Measurements from ENCODE around the gene DNAJC27. TPM values are rescaled to one million over a fixed set of nuclear protein-coding genes. Genes with fewer than 3 reads are reported as not detected.

Gene DNAJC27
- total RNA-seq, 1 experiment from 2014 or later: 5.1 TPM

GRCh38 chr2:24924266-24924665, 47.5 kb downstream of the DNAJC27 start:
- Mint-ChIP-seq H3K27me3 (ENCODE audit: insufficient read depth, unreplicated experiment) (no peaks in the 10 kb centered on the region), H3K36me3 (ENCODE audit: insufficient read depth, unreplicated experiment) (no peaks in the 10 kb centered on the region), H3K27ac (ENCODE audit: unreplicated experiment) (no peak overlapping the region), H3K9me3 (ENCODE audit: unreplicated experiment) (no peaks in the 10 kb centered on the region), H3K4me1 (ENCODE audit: low read depth, unreplicated experiment) (peaks cover 2% of the 10 kb centered on the region), H3K4me3 (ENCODE audit: unreplicated experiment) (no peak overlapping the region)
- DNase-seq: no peak
- TF ChIP-seq, protein P1, sequence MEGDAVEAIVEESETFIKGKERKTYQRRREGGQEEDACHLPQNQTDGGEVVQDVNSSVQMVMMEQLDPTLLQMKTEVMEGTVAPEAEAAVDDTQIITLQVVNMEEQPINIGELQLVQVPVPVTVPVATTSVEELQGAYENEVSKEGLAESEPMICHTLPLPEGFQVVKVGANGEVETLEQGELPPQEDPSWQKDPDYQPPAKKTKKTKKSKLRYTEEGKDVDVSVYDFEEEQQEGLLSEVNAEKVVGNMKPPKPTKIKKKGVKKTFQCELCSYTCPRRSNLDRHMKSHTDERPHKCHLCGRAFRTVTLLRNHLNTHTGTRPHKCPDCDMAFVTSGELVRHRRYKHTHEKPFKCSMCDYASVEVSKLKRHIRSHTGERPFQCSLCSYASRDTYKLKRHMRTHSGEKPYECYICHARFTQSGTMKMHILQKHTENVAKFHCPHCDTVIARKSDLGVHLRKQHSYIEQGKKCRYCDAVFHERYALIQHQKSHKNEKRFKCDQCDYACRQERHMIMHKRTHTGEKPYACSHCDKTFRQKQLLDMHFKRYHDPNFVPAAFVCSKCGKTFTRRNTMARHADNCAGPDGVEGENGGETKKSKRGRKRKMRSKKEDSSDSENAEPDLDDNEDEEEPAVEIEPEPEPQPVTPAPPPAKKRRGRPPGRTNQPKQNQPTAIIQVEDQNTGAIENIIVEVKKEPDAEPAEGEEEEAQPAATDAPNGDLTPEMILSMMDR (IDR thresholded peaks at IDR 0.05; ENCODE audit: insufficient read depth in 1 of 2, low read depth in 1 of 2, low read length in 1 of 2, severe bottlenecking in 1 of 2, unreplicated experiment in 1 of 2): no peak
- Histone ChIP-seq H3K27me3 (replicated peaks; ENCODE audit: control insufficient read depth, insufficient read depth, low read length) (no peaks in the 10 kb centered on the region), H3K36me3 (ENCODE audit: control insufficient read depth, insufficient read depth, low read length) (no peaks in the 10 kb centered on the region), H3K9me3 (no peaks in the 10 kb centered on the region), H3K4me1 (no peaks in the 10 kb centered on the region), H3K4me3 (ENCODE audit: low read depth, low read length) (no peak overlapping the region)
- ChIA-PET POLR2A (no interaction called here), CTCF (interaction anchor here (0.7 to 0.9 kb wide), 2 partner anchors 117 to 131 kb away, joined by 3 to 6 read pairs; partner anchors contain the start of genes CENPO and PTRHD1)
- intact Hi-C loops (cut with micrococcal nuclease; ENCODE audit: unreplicated experiment): loop anchor here (10.0 kb wide), 1 partner anchor 509 kb away; no protein-coding TSS in a partner anchor
- no TSS peak for BruUV-seq (replicated peaks)

DNA sequence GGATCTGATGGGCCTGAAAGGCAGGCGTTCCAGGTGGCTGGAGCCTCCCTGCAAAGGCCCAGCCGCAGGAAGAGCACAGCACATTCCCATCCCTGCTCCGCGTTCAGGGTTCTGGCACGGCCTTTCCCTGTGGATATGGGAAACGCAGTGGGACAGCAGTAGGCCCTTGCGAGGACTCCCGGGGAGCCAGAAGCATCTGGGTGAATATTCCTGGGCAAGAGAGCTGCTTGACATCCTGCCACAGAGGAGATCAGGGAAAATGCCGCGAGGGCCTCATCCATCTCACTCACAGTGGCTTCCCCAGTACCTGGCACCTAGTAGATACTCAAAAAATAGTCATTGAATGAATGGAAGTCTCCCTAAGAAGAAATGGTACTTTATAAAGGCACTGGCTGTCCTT, 48.6 kb downstream of the DNAJC27 start:
- no TSS peak for BruUV-seq (replicated peaks)
- TF ChIP-seq, protein P1 (IDR thresholded peaks at IDR 0.05; ENCODE audit: insufficient read depth in 1 of 2, low read depth in 1 of 2, low read length in 1 of 2, severe bottlenecking in 1 of 2, unreplicated experiment in 1 of 2): no peak
- Mint-ChIP-seq H3K27ac (ENCODE audit: unreplicated experiment) (no peak overlapping the region), H3K4me1 (ENCODE audit: low read depth, unreplicated experiment) (peaks cover 10% of the 10 kb centered on the region), H3K36me3 (ENCODE audit: insufficient read depth, unreplicated experiment) (peaks cover 2% of the 10 kb centered on the region), H3K4me3 (ENCODE audit: unreplicated experiment) (no peak overlapping the region), H3K27me3 (ENCODE audit: insufficient read depth, unreplicated experiment) (no peaks in the 10 kb centered on the region), H3K9me3 (ENCODE audit: unreplicated experiment) (no peaks in the 10 kb centered on the region)
- no peak overlapping the region for H3K4me3 ChIP-seq (ENCODE audit: low read depth, low read length)
- peaks cover 6% of the 10 kb centered on the region; the same call in 1 of the 2 replicates for H3K4me1 ChIP-seq
- ChIA-PET POLR2A (no interaction called here), CTCF (no interaction called here)
- H3K27me3 ChIP-seq (replicated peaks; ENCODE audit: control insufficient read depth, insufficient read depth, low read length): no peaks in the 10 kb centered on the region
- H3K9me3 ChIP-seq: no peaks in the 10 kb centered on the region
- intact Hi-C loops (cut with micrococcal nuclease; ENCODE audit: unreplicated experiment): loop anchor here (10.0 kb wide), 1 partner anchor 508 kb away; no protein-coding TSS in a partner anchor
- H3K36me3 ChIP-seq (ENCODE audit: control insufficient read depth, insufficient read depth, low read length): no peaks in the 10 kb centered on the region; the same call in 1 of the 2 replicates
- no peak for DNase-seq

DNA sequence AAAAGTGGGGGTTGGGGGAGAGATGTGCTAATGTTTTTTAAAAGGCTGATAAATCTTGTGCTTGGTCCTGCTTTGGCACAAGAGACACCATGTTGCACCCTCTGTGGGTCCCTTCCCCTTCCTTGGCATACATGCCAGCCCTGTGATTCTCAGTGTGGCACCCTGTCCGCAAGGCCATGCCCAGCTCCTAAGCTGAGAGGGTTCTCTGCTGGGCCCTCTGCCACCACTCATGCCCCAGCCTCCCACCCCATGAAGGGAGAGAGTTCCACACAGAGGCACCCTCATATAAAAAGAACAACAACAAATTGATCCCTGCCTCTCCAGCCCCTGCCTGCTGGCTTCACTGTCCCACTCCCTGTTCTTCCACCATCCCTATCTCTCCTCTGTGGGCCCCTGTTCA, 49.2 kb downstream of the DNAJC27 start:
- BruUV-seq (replicated peaks): no TSS peak
- intact Hi-C loops (cut with micrococcal nuclease; ENCODE audit: unreplicated experiment): loop anchor here (10.0 kb wide), 1 partner anchor 508 kb away; no protein-coding TSS in a partner anchor
- Mint-ChIP-seq H3K36me3 (ENCODE audit: insufficient read depth, unreplicated experiment) (peaks cover 7% of the 10 kb centered on the region), H3K9me3 (ENCODE audit: unreplicated experiment) (no peaks in the 10 kb centered on the region), H3K27ac (ENCODE audit: unreplicated experiment) (no peak overlapping the region), H3K4me3 (ENCODE audit: unreplicated experiment) (no peak overlapping the region), H3K4me1 (ENCODE audit: low read depth, unreplicated experiment) (peaks cover 16% of the 10 kb centered on the region), H3K27me3 (ENCODE audit: insufficient read depth, unreplicated experiment) (no peaks in the 10 kb centered on the region)
- ChIA-PET POLR2A (no interaction called here), CTCF (no interaction called here)
- TF ChIP-seq, protein P1 (IDR thresholded peaks at IDR 0.05; ENCODE audit: insufficient read depth in 1 of 2, low read depth in 1 of 2, low read length in 1 of 2, severe bottlenecking in 1 of 2, unreplicated experiment in 1 of 2): no peak
- Histone ChIP-seq H3K36me3 (ENCODE audit: control insufficient read depth, insufficient read depth, low read length) (no peaks in the 10 kb centered on the region; the same call in 1 of the 2 replicates), H3K4me3 (ENCODE audit: low read depth, low read length) (no peak overlapping the region), H3K4me1 (peaks cover 6% of the 10 kb centered on the region; the same call in 1 of the 2 replicates), H3K9me3 (no peaks in the 10 kb centered on the region), H3K27me3 (replicated peaks; ENCODE audit: control insufficient read depth, insufficient read depth, low read length) (no peaks in the 10 kb centered on the region)
- DNase-seq: no peak

Measured in Caco-2 (cell line).